ENCODE results near the gene FMNL2. TPM values are rescaled to one million over a fixed set of nuclear protein-coding genes. Genes with fewer than 3 reads are reported as not detected.

Gene FMNL2
- polyA plus RNA-seq, 1 donor from 2014 or later = 86.5 TPM

- Histone ChIP-seq H3K9me2 (ENCODE audit: insufficient read depth, low read length) (no peaks in the 10 kb centered on the region), H3K27ac (ENCODE audit: low read length) (no peak overlapping the region), H3K36me3 (ENCODE audit: insufficient read depth, low read length) (no peaks in the 10 kb centered on the region), H3K4me3 (ENCODE audit: low read length) (no peak overlapping the region), H3K4me2 (ENCODE audit: low read length) (no peak overlapping the region), H2AFZ (ENCODE audit: low read depth, low read length) (no peak overlapping the region), H3K9ac (ENCODE audit: low read length) (no peak overlapping the region), H3F3A (ENCODE audit: insufficient read depth, low read length, poor library complexity, severe bottlenecking) (no peaks in the 10 kb centered on the region), H3K79me2 (replicated peaks; ENCODE audit: insufficient read depth, low read length) (peaks cover 33% of the 10 kb centered on the region), H4K20me1 (ENCODE audit: insufficient read depth) (no peaks in the 10 kb centered on the region), H3K9me3 (ENCODE audit: low read length) (peaks cover 4% of the 10 kb centered on the region), H3K27me3 (ENCODE audit: insufficient read depth, low read depth, low read length) (no peaks in the 10 kb centered on the region)
- TF ChIP-seq SMC3 (conservative IDR thresholded peaks at IDR 0.05; ENCODE audit: poor library complexity) (no peak), MXI1 (conservative IDR thresholded peaks at IDR 0.05; ENCODE audit: poor library complexity, severe bottlenecking) (no peak), POLR2AphosphoS5 (IDR thresholded peaks at IDR 0.05) (no peak), EZH2 (IDR thresholded peaks at IDR 0.05; ENCODE audit: borderline replicate concordance, insufficient read depth, low read length, poor library complexity, severe bottlenecking) (no peak), REST (IDR thresholded peaks at IDR 0.05; ENCODE audit: borderline replicate concordance) (no peak)
Observed at GRCh38 chr2:152492131-152492530, 157.2 kb downstream of the FMNL2 start.

- no peak for TF ChIP-seq REST (IDR thresholded peaks at IDR 0.05; ENCODE audit: borderline replicate concordance)
- no peak for TF ChIP-seq TAF1 (IDR thresholded peaks at IDR 0.05; ENCODE audit: low read depth)
- no peak for TF ChIP-seq SMC3 (conservative IDR thresholded peaks at IDR 0.05; ENCODE audit: poor library complexity)
- TF ChIP-seq EZH2 (IDR thresholded peaks at IDR 0.05; ENCODE audit: borderline replicate concordance, insufficient read depth, low read length, poor library complexity, severe bottlenecking) = no peak
- Histone ChIP-seq H3K27me3 (ENCODE audit: insufficient read depth, low read depth, low read length) (no peaks in the 10 kb centered on the region), H3F3A (ENCODE audit: insufficient read depth, low read length, poor library complexity, severe bottlenecking) (no peaks in the 10 kb centered on the region), H3K9me3 (ENCODE audit: low read length) (peaks cover 4% of the 10 kb centered on the region), H4K20me1 (ENCODE audit: insufficient read depth) (no peaks in the 10 kb centered on the region), H3K9ac (ENCODE audit: low read length) (no peak overlapping the region), H3K9me2 (ENCODE audit: insufficient read depth, low read length) (no peaks in the 10 kb centered on the region), H3K27ac (ENCODE audit: low read length) (no peak overlapping the region), H3K4me3 (ENCODE audit: low read length) (no peak overlapping the region), H2AFZ (ENCODE audit: low read depth, low read length) (no peak overlapping the region), H3K79me2 (replicated peaks; ENCODE audit: insufficient read depth, low read length) (peaks cover 35% of the 10 kb centered on the region), H3K4me2 (ENCODE audit: low read length) (no peak overlapping the region), H3K36me3 (ENCODE audit: insufficient read depth, low read length) (no peaks in the 10 kb centered on the region)
Observed at GRCh38 chr2:152492911-152493310, 157.9 kb downstream of the FMNL2 start.

GRCh38 chr2:152493417-152493816, 158.4 kb downstream of the FMNL2 start:
- H3K9ac ChIP-seq (ENCODE audit: low read length) = no peak overlapping the region
- H3K4me2 ChIP-seq (ENCODE audit: low read length) = no peak overlapping the region
- no peak for TF ChIP-seq SMC3 (conservative IDR thresholded peaks at IDR 0.05; ENCODE audit: poor library complexity)
- no peak for TF ChIP-seq MXI1 (conservative IDR thresholded peaks at IDR 0.05; ENCODE audit: poor library complexity, severe bottlenecking)
- TF ChIP-seq EZH2 (IDR thresholded peaks at IDR 0.05; ENCODE audit: borderline replicate concordance, insufficient read depth, low read length, poor library complexity, severe bottlenecking) = no peak
- no peak for TF ChIP-seq EP300 (conservative IDR thresholded peaks at IDR 0.05; ENCODE audit: poor library complexity, severe bottlenecking)
- no peak for TF ChIP-seq RAD21 (conservative IDR thresholded peaks at IDR 0.05)
- H3K4me3 ChIP-seq (ENCODE audit: low read length) = no peak overlapping the region
- no peak overlapping the region for H2AFZ ChIP-seq (ENCODE audit: low read depth, low read length)
- H4K20me1 ChIP-seq (ENCODE audit: insufficient read depth) = no peaks in the 10 kb centered on the region
- H3K79me2 ChIP-seq (replicated peaks; ENCODE audit: insufficient read depth, low read length) = peaks cover 35% of the 10 kb centered on the region
- H3K9me3 ChIP-seq (ENCODE audit: low read length) = peaks cover 4% of the 10 kb centered on the region
- no peaks in the 10 kb centered on the region for H3K27me3 ChIP-seq (ENCODE audit: insufficient read depth, low read depth, low read length)
- no peaks in the 10 kb centered on the region for H3K9me2 ChIP-seq (ENCODE audit: insufficient read depth, low read length)
- H3K27ac ChIP-seq (ENCODE audit: low read length) = no peak overlapping the region
- H3F3A ChIP-seq (ENCODE audit: insufficient read depth, low read length, poor library complexity, severe bottlenecking) = no peaks in the 10 kb centered on the region
- H3K36me3 ChIP-seq (ENCODE audit: insufficient read depth, low read length) = no peaks in the 10 kb centered on the region
